DMS 273 (cell line): Measurements from ENCODE around the gene SLC37A1.
A peak's percentile ranks its signal among the peaks of the same experiment; 100 is the strongest.
"Not testable (repeated sequence)": the region's sequence is repeated elsewhere in the genome, so short reads cannot be mapped to it uniquely, and the experiment has no call there.

Experiments
- DNase-seq: peaks from one replicate; lab custom pipeline; 2025; ENCODE audit not compliant: unreplicated experiment; lab: John Stamatoyannopoulos, UW

The SLC37A1 gene

GRCh38 chr21:42614811-42615351 is 101.2 kb downstream of the SLC37A1 start:
- peak; percentile 35 for DNase-seq

- not testable (repeated sequence) for DNase-seq
Observed at GRCh38 chr21:42615377-42615776, 101.7 kb downstream of the SLC37A1 start.

- no peak for DNase-seq
Observed at GRCh38 chr21:42615924-42616323, 102.3 kb downstream of the SLC37A1 start.

GRCh38 chr21:42616446-42616845 is 102.8 kb downstream of the SLC37A1 start:
- DNase-seq: no peak

- no peak for DNase-seq
Observed at GRCh38 chr21:42616941-42617340, 103.3 kb downstream of the SLC37A1 start.

GRCh38 chr21:42617486-42617885 is 103.8 kb downstream of the SLC37A1 start:
- no peak for DNase-seq

- DNase-seq: no peak
Observed at GRCh38 chr21:42618707-42619102, 105.1 kb downstream of the SLC37A1 start.

- no peak for DNase-seq
Observed at GRCh38 chr21:42619166-42619565, 105.5 kb downstream of the SLC37A1 start.

GRCh38 chr21:42619841-42620240 is 106.2 kb downstream of the SLC37A1 start:
- DNase-seq: no peak

GRCh38 chr21:42621166-42621818 is 107.6 kb downstream of the SLC37A1 start:
- no peak for DNase-seq

GRCh38 chr21:42621819-42622177 is 108.1 kb downstream of the SLC37A1 start:
- DNase-seq: no peak

GRCh38 chr21:42622284-42622683 is 108.6 kb downstream of the SLC37A1 start:
- DNase-seq: no peak

GRCh38 chr21:42623694-42624093 is 110.0 kb downstream of the SLC37A1 start:
- no peak for DNase-seq

- no peak for DNase-seq
Observed at GRCh38 chr21:42624095-42624790, 110.6 kb downstream of the SLC37A1 start.

GRCh38 chr21:42624936-42625335 is 111.3 kb downstream of the SLC37A1 start:
- no peak for DNase-seq

- DNase-seq: no peak
Observed at GRCh38 chr21:42626171-42626570, 112.5 kb downstream of the SLC37A1 start.

GRCh38 chr21:42627527-42628289 is 114.1 kb downstream of the SLC37A1 start:
- no peak for DNase-seq

GRCh38 chr21:42628466-42629061 is 114.9 kb downstream of the SLC37A1 start:
- DNase-seq: not testable (repeated sequence)

- no peak for DNase-seq
Observed at GRCh38 chr21:42629933-42630589, 116.4 kb downstream of the SLC37A1 start.

GRCh38 chr21:42630626-42631025 is 117.0 kb downstream of the SLC37A1 start:
- DNase-seq: no peak
